A673 (cell line): ENCODE measurements around the gene B3GAT2.

Experiments
- EZH2 ChIP-seq: fragments of 200-600 bp; sonication (generic); IDR thresholded peaks from 2 replicates; pipeline ENCODE4 v1.6.1; 2017; ENCODE audit warnings: borderline replicate concordance, low read depth, mild to moderate bottlenecking, mixed read lengths, antibody characterized with exemption, low read length; ENCODE audit not compliant: poor library complexity, severe bottlenecking
- TF ChIP-seq, protein P1 (sequence below): fragments of 300-800, 200-600 bp; sonication (generic); conservative IDR thresholded peaks from 2 replicates; pipeline ENCODE4 v1.5.1; 2017; ENCODE audit warnings: low read depth, mild to moderate bottlenecking, antibody characterized with exemption, low read length, moderate library complexity, mixed read lengths

- TF ChIP-seq, protein P1, sequence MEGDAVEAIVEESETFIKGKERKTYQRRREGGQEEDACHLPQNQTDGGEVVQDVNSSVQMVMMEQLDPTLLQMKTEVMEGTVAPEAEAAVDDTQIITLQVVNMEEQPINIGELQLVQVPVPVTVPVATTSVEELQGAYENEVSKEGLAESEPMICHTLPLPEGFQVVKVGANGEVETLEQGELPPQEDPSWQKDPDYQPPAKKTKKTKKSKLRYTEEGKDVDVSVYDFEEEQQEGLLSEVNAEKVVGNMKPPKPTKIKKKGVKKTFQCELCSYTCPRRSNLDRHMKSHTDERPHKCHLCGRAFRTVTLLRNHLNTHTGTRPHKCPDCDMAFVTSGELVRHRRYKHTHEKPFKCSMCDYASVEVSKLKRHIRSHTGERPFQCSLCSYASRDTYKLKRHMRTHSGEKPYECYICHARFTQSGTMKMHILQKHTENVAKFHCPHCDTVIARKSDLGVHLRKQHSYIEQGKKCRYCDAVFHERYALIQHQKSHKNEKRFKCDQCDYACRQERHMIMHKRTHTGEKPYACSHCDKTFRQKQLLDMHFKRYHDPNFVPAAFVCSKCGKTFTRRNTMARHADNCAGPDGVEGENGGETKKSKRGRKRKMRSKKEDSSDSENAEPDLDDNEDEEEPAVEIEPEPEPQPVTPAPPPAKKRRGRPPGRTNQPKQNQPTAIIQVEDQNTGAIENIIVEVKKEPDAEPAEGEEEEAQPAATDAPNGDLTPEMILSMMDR = no peak
- TF ChIP-seq EZH2 = no peak
Observed at GRCh38 chr6:70900047-70900446, 56.8 kb downstream of the B3GAT2 start.
